GM13977 (cell line): ENCODE results near the gene LSAMP.

ENCODE experiments used
- DNase-seq: peaks from one replicate; pipeline ENCODE4 v3.0.0; 2012; ENCODE audit warnings: low spot score
- CTCF ChIP-seq: IDR thresholded peaks from 2 replicates; pipeline ENCODE4 v1.5.1; 2012; ENCODE audit warnings: mild to moderate bottlenecking, control low read depth; ENCODE audit not compliant: insufficient read depth; ENCODE audit errors: extremely low read depth, missing control alignments
- in situ Hi-C: fragments of 300-500 bp; cut with MboI; formaldehyde crosslinking; loops from one replicate; pipeline ENCODE4 v1.12.0; 2022; ENCODE audit warnings: low sequenced_read_pairs, low pct_unique_long_range_greater_than_20kb, mixed read lengths, inconsistent platforms; ENCODE audit not compliant: unreplicated experiment

The LSAMP gene

DNA sequence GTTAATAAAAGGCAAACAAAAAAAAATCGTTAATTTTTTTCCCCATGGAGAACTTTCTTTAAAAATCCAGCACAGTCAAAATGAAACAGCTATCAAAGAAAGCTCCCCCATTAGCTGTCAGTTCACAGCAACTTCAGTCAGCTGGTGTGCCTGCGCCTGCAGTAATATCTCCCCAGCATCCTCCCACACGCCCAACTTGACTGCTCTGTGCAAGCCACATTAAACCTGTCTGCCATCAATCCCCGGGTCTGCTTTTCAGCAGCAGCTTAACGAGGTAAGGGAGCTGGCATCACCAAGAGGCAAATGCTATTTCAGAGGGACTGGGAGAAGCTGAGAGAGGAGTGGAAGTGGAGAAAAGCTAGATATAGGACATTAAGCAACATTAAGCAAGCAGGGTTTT lies 484.5 kb downstream of the LSAMP start:
- in situ Hi-C loops: no loop called here
- DNase-seq: peak; percentile 24

DNA sequence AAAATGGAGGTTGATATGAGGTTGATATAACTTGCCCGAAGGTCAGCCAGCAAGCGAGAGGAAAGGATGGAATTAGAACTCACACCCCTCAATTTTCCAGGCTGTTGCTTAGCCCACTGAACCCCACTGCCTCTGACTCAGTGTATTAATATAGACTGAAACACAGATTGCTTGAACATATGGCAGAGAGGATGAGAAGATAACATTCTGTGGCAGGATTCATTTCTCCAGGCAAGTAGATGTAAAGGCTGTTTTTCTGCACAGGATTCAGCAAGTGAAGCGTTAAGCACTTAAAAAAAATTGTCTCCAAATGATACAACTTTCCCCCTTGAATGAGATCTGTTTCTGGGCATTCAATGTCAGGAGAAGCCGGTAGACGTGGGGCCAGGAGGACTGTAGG lies 486.8 kb downstream of the LSAMP start:
- DNase-seq: no peak
- TF ChIP-seq CTCF: no peak
- in situ Hi-C loops: no loop called here

More for the DNA sequence above, 484.5 kb downstream of the LSAMP start:
- TF ChIP-seq CTCF: no peak

DNA sequence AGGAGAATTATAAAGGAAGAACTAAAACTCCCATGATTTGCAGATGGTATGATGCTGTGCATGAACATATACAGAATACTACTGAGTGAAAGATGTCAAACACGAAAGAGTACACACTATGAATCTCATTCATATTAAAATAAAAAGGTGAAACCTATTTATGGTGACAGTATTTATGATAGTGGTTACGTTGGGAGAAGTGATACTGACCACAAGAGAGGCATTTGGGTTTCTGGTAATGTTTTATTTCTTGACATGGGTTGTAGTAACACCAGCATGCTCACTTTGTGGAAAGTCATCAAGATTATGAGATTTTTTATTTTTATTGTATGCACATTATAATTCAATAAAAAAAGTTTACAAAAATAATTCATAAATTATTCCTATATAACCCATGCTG lies 498.0 kb downstream of the LSAMP start:
- in situ Hi-C loops: no loop called here
- TF ChIP-seq CTCF: no peak
- no peak for DNase-seq

DNA sequence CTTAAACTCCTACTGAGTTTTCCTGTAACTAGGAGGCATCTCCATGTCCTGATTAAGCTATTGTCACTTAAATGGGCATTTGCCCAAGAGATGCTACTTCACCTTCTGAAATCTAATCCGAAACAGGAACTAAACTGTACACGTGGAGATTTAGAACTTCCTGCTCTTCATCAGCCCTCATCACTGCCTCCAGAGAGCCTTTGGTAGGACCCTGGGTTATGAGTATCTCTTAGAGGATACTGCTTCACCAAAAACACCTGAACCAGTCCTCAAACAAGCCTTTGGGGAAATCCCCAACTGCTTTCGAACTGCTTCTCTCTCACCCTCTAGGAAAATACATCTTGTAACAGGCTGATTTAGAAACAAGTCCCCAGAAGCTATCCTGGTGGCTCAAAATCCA lies 501.7 kb downstream of the LSAMP start:
- DNase-seq: no peak
- TF ChIP-seq CTCF: no peak
- in situ Hi-C loops: no loop called here

DNA sequence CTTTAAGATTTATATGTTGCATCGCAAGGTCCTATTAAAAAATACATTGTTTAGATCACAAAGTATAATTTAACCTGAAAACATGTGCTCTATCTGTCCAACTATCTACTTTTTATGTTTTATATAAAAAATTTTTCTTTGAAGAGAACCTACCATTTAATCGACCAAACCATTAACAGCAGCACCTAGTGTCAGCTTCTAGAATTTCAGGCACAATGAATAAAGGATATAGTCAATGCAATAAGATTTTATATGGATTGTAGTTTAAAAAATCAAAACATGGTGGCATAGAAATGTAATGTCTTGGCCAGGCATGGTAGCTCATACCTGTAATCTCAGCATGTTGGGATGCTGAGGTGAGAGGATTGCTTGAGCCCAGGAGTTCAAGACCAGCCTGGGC lies 508.2 kb downstream of the LSAMP start:
- TF ChIP-seq CTCF: peak; percentile 23
- in situ Hi-C loops: no loop called here
- no peak for DNase-seq

DNA sequence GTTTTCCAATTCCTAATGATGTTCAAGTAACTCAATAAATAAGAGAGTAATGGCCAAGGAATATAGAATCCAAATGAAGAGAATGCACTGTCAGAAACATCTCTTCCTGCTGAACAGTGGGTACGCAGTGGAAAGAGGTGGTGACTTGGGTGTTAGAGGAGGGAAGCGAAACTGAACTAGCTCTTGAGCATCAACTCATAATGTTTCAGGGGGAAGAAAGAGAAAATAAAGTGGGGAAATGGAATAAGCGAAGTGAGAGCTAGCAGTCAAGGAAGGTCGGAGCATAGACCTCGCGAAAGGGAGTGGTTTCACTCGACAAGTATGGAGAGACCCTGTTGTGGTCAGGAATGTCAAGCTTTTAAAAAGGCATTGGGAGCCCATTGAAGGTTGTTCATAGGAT lies 512.5 kb downstream of the LSAMP start:
- TF ChIP-seq CTCF: no peak
- in situ Hi-C loops: no loop called here
- no peak for DNase-seq

DNA sequence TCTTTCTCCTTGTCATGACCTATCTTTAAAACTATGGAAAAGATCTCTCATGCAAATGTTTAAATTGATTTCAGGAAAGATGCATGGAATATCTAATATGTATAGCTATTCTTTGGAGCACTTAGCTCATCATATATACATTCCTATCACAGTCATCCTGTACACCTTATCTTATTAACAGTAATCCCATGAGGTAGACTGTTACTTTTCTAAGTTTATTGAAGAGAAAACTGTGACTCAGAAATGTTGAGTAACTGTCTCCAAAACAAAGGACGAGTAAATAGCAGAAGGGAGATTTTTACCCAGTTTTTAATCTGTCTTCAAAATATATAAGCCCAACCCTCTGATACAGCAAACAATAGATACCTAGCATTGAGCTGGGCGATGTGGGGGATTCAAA lies 513.7 kb downstream of the LSAMP start:
- DNase-seq: no peak
- no peak for TF ChIP-seq CTCF
- in situ Hi-C loops: no loop called here
